ENCODE data around the gene ALOX12B.

ALOX12B gene

DNA sequence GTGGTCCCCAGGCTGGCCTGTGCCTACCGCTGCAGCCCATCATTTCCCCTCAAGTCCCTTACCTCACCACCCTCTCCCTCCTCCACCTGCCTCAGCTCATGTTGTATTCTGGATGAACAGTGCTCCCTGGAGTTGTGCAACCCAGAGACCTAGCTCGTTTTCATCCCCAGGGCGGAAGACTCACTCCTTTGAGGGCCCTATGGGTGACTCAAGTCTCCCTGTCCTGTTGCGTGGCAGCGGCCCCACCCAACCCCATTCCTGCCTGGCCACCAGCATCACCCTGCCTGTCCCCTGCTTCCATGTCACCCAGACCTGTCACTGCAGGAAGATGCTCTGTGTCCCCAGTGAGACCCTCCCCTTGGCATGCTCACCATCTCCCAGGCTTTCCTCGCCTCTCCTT is 3.3 kb downstream of the ALOX12B start:
- Histone ChIP-seq H3K4me1 (ENCODE audit: control insufficient read depth in 1 of 2, insufficient read depth in 2 of 2, low read length in 2 of 2) (peaks cover 2 to 5% of the 10 kb centered on the region in 2 experiments), H4K12ac (ENCODE audit: low read depth, low read length) (no peak overlapping the region), H3K9ac (ENCODE audit: low read length) (no peak overlapping the region), H2AFZ (ENCODE audit: insufficient read depth, low read length, poor library complexity) (no peak overlapping the region), H3K79me1 (ENCODE audit: low read length) (no peaks in the 10 kb centered on the region), H2BK120ac (ENCODE audit: insufficient read depth, low read length, poor library complexity) (no peak overlapping the region), H3K4me2 (ENCODE audit: low read length) (no peak overlapping the region), H3K36me3 (ENCODE audit: control insufficient read depth in 1 of 2, insufficient read depth in 2 of 2, low read length in 2 of 2) (no peaks in the 10 kb centered on the region), H2AK5ac (ENCODE audit: low read length) (no peak overlapping the region), H3K27me3 (ENCODE audit: insufficient read depth, low read length) (peaks cover 12% of the 10 kb centered on the region), H4K91ac (ENCODE audit: low read depth, low read length) (no peak overlapping the region), H2BK5ac (ENCODE audit: low read depth, low read length, poor library complexity) (no peak overlapping the region), H3K4me3 (ENCODE audit: low read depth, low read length) (peak overlapping the region; percentile 51), H3K27ac (ENCODE audit: low read depth, low read length) (no peak overlapping the region), H3K4ac (ENCODE audit: low read depth, low read length) (no peak overlapping the region), H4K8ac (ENCODE audit: low read depth, low read length) (no peak overlapping the region), H2BK12ac (ENCODE audit: low read length) (no peak overlapping the region), H3K23ac (ENCODE audit: low read length) (no peak overlapping the region), H3K18ac (ENCODE audit: low read length) (no peak overlapping the region), H3K14ac (ENCODE audit: low read length) (no peak overlapping the region), H3K79me2 (ENCODE audit: control insufficient read depth, insufficient read depth, low read length, poor library complexity) (no peaks in the 10 kb centered on the region), H3K9me3 (ENCODE audit: insufficient read depth, low read depth, low read length) (peaks cover 10% of the 10 kb centered on the region)
- WGBS (ENCODE audit: extremely low coverage, insufficient coverage, insufficient read length) = no CpG with 5 or more reads among the region's 6 CpGs
- DNase-seq = peak in 1 of 2 donors; percentile 38

DNA sequence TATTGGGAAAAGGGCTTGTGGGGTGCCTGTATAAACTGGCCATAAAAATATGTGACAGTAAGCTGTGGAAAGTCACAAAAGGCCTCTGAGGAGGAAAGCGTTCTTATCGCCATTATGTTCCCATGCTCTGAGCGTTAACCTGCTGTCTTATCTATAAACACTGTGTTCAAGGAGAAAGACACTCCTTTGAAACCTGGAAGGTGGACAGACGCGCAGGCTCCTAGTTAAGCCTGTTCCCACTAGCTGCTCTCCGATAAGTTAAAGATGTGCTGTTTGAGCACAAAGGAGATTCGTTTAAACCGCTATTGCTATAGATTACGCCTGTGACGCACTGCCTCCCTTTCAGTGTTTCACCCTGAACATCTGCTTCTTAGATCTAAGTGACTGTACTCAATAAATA is 5.2 kb downstream of the ALOX12B start:
- Histone ChIP-seq H3K36me3 (ENCODE audit: control insufficient read depth in 1 of 2, insufficient read depth in 2 of 2, low read length in 2 of 2) (no peaks in the 10 kb centered on the region), H3K4me2 (ENCODE audit: low read length) (no peak overlapping the region), H3K4me3 (ENCODE audit: low read depth, low read length) (no peak overlapping the region), H3K14ac (ENCODE audit: low read length) (no peak overlapping the region), H3K27me3 (ENCODE audit: insufficient read depth, low read length) (peaks cover 18% of the 10 kb centered on the region), H3K79me2 (ENCODE audit: control insufficient read depth, insufficient read depth, low read length, poor library complexity) (no peaks in the 10 kb centered on the region), H3K23ac (ENCODE audit: low read length) (no peak overlapping the region), H3K4me1 (ENCODE audit: control insufficient read depth in 1 of 2, insufficient read depth in 2 of 2, low read length in 2 of 2) (peaks cover 3 to 6% of the 10 kb centered on the region in 2 experiments), H4K12ac (ENCODE audit: low read depth, low read length) (no peak overlapping the region), H3K27ac (ENCODE audit: low read depth, low read length) (no peak overlapping the region), H3K18ac (ENCODE audit: low read length) (no peak overlapping the region), H2AK5ac (ENCODE audit: low read length) (no peak overlapping the region), H4K8ac (ENCODE audit: low read depth, low read length) (no peak overlapping the region), H3K9me3 (ENCODE audit: insufficient read depth, low read depth, low read length) (peaks cover 15% of the 10 kb centered on the region), H3K79me1 (ENCODE audit: low read length) (no peaks in the 10 kb centered on the region), H3K4ac (ENCODE audit: low read depth, low read length) (no peak overlapping the region), H2BK5ac (ENCODE audit: low read depth, low read length, poor library complexity) (no peak overlapping the region), H2AFZ (ENCODE audit: insufficient read depth, low read length, poor library complexity) (no peak overlapping the region), H4K91ac (ENCODE audit: low read depth, low read length) (no peak overlapping the region), H2BK120ac (ENCODE audit: insufficient read depth, low read length, poor library complexity) (no peak overlapping the region), H3K9ac (ENCODE audit: low read length) (no peak overlapping the region), H2BK12ac (ENCODE audit: low read length) (no peak overlapping the region)
- WGBS (ENCODE audit: extremely low coverage, insufficient coverage, insufficient read length) = no CpG with 5 or more reads among the region's 10 CpGs
- peak in 1 of 2 donors; percentile 57 for DNase-seq

DNA sequence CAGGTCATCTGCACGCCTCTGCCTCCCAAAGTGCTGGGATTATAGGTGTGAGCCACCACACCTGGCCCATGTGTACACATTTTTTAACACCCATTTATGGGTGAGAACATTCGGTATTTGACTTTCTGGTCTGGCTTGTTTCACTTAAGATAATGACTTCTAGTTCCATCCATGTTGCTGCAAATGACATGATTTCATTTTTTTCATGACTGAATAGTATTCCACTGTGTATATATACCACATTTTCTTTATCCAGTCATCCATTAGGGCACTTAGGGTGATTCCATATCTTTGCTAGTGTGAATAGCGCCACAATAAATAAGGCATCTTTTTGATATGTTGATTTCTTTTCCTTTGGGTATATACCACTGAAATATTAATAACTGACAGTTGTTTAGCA is 5.6 kb downstream of the ALOX12B start:
- no peak for DNase-seq
- Histone ChIP-seq H3K4me3 (ENCODE audit: low read depth, low read length) (no peak overlapping the region), H3K23ac (ENCODE audit: low read length) (no peak overlapping the region), H2AK5ac (ENCODE audit: low read length) (no peak overlapping the region), H3K36me3 (ENCODE audit: control insufficient read depth in 1 of 2, insufficient read depth in 2 of 2, low read length in 2 of 2) (no peaks in the 10 kb centered on the region), H2AFZ (ENCODE audit: insufficient read depth, low read length, poor library complexity) (no peak overlapping the region), H4K12ac (ENCODE audit: low read depth, low read length) (no peak overlapping the region), H3K4ac (ENCODE audit: low read depth, low read length) (no peak overlapping the region), H3K4me1 (ENCODE audit: control insufficient read depth in 1 of 2, insufficient read depth in 2 of 2, low read length in 2 of 2) (peaks cover 3 to 6% of the 10 kb centered on the region in 2 experiments), H4K8ac (ENCODE audit: low read depth, low read length) (no peak overlapping the region), H3K14ac (ENCODE audit: low read length) (no peak overlapping the region), H4K91ac (ENCODE audit: low read depth, low read length) (no peak overlapping the region), H3K4me2 (ENCODE audit: low read length) (no peak overlapping the region), H3K27me3 (ENCODE audit: insufficient read depth, low read length) (peaks cover 18% of the 10 kb centered on the region), H3K79me1 (ENCODE audit: low read length) (no peaks in the 10 kb centered on the region), H2BK12ac (ENCODE audit: low read length) (no peak overlapping the region), H3K9me3 (ENCODE audit: insufficient read depth, low read depth, low read length) (peaks cover 15% of the 10 kb centered on the region), H2BK5ac (ENCODE audit: low read depth, low read length, poor library complexity) (no peak overlapping the region), H3K79me2 (ENCODE audit: control insufficient read depth, insufficient read depth, low read length, poor library complexity) (no peaks in the 10 kb centered on the region), H3K9ac (ENCODE audit: low read length) (no peak overlapping the region), H3K18ac (ENCODE audit: low read length) (no peak overlapping the region), H2BK120ac (ENCODE audit: insufficient read depth, low read length, poor library complexity) (no peak overlapping the region), H3K27ac (ENCODE audit: low read depth, low read length) (no peak overlapping the region)
- WGBS (ENCODE audit: extremely low coverage, insufficient coverage, insufficient read length) = no CpG with 5 or more reads among the region's 3 CpGs

DNA sequence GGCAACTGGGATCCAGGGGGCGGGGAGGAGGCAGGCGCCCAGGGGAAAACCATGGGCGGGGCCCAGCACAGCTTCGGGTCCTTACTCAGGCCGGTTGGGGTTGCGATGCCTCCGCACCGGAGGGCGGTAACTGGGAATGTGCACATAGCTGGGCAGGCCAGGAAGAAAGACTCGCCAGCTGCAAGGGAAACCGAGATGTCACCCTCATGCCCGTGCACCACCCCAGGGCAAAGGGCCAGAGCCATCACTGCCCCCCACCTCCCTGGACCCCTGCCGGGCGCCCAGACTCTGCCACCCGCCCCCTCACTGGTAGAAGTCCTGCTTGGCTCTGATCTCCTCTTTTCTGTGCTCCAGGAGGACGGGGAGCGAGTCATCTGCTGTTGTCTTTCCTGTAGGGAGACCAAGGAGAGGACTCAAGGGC is 6.7 kb downstream of the ALOX12B start:
- H3K9ac ChIP-seq (ENCODE audit: low read length) = no peak overlapping the region
- H3K18ac ChIP-seq (ENCODE audit: low read length) = no peak overlapping the region
- H3K23ac ChIP-seq (ENCODE audit: low read length) = no peak overlapping the region
- no peaks in the 10 kb centered on the region for H3K79me2 ChIP-seq (ENCODE audit: control insufficient read depth, insufficient read depth, low read length, poor library complexity)
- no peak overlapping the region for H2BK5ac ChIP-seq (ENCODE audit: low read depth, low read length, poor library complexity)
- no peaks in the 10 kb centered on the region for H3K36me3 ChIP-seq (ENCODE audit: control insufficient read depth in 1 of 2, insufficient read depth in 2 of 2, low read length in 2 of 2)
- H3K4ac ChIP-seq (ENCODE audit: low read depth, low read length) = no peak overlapping the region
- no peak overlapping the region for H4K8ac ChIP-seq (ENCODE audit: low read depth, low read length)
- no peak overlapping the region for H2AFZ ChIP-seq (ENCODE audit: insufficient read depth, low read length, poor library complexity)
- no peak overlapping the region for H3K14ac ChIP-seq (ENCODE audit: low read length)
- no peak for DNase-seq
- peaks cover 11% of the 10 kb centered on the region for H3K9me3 ChIP-seq (ENCODE audit: insufficient read depth, low read depth, low read length)
- no peaks in the 10 kb centered on the region for H3K79me1 ChIP-seq (ENCODE audit: low read length)
- no peak overlapping the region for H3K4me2 ChIP-seq (ENCODE audit: low read length)
- no peak overlapping the region for H4K12ac ChIP-seq (ENCODE audit: low read depth, low read length)
- no peak overlapping the region for H4K91ac ChIP-seq (ENCODE audit: low read depth, low read length)
- H2AK5ac ChIP-seq (ENCODE audit: low read length) = no peak overlapping the region
- no peak overlapping the region for H2BK120ac ChIP-seq (ENCODE audit: insufficient read depth, low read length, poor library complexity)
- H3K27ac ChIP-seq (ENCODE audit: low read depth, low read length) = no peak overlapping the region
- H3K27me3 ChIP-seq (ENCODE audit: insufficient read depth, low read length) = peaks cover 18% of the 10 kb centered on the region
- WGBS (ENCODE audit: extremely low coverage, insufficient coverage, insufficient read length) = no CpG with 5 or more reads among the region's 17 CpGs
- H3K4me3 ChIP-seq (ENCODE audit: low read depth, low read length) = no peak overlapping the region
- H3K4me1 ChIP-seq (ENCODE audit: control insufficient read depth in 1 of 2, insufficient read depth in 2 of 2, low read length in 2 of 2) = peaks cover 3 to 6% of the 10 kb centered on the region in 2 experiments
- H2BK12ac ChIP-seq (ENCODE audit: low read length) = no peak overlapping the region
